CD4-positive, alpha-beta T cell treated with Interleukin-12 subunit alpha and Interleukin-12 subunit beta, for 1 hour (primary cell): Measurements from ENCODE around the gene MPHOSPH8.
"Not testable (repeated sequence)": the region's sequence is repeated elsewhere in the genome, so short reads cannot be mapped to it uniquely, and the experiment has no call there.

ENCODE experiments used
- DNase-seq: peaks from one replicate; pipeline ENCODE4 v3.0.0-alpha.2; 2020

The MPHOSPH8 gene

DNA sequence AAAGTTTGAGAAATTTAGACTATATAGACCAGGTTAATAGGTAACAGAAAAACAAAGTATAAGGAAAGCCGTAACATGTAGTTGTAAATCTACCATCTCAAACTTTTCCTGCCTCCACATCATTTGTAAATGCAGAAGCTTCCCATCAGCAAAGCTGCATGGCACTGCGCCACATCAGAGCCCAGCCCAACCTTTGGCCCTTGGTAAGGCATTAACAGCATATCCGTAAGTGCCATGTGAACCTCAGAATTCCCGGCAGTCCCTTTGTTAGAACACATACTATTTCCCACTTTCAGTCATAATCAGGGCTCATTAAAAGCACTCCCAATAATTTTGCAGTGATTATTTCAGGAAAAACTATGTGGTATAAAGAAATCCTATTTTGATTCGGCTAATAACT is 51.6 kb downstream of the MPHOSPH8 start:
- no peak for DNase-seq

DNA sequence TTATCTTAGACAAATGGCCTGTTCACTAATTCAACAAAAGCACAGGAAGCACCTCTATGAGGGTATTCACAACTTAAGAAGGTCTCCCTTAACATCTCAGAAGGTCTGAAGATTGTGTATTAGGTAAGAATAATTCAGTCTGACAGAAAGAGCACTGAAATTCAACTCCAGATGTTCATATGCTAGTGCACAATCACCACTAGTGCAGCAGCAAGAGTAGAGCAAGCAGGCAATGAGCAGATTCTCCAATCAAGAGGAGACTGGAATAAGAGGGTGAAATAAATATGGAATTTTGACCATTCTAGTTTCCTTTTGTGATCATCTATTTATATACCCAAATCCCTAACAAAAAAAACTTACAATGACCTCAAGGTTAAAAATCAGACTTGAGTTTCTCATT is 52.0 kb downstream of the MPHOSPH8 start:
- DNase-seq, result no peak

- not testable (repeated sequence) for DNase-seq
These were observed 58.0 kb downstream of the MPHOSPH8 start for GRCh38 chr13:19691447-19691846.

DNA sequence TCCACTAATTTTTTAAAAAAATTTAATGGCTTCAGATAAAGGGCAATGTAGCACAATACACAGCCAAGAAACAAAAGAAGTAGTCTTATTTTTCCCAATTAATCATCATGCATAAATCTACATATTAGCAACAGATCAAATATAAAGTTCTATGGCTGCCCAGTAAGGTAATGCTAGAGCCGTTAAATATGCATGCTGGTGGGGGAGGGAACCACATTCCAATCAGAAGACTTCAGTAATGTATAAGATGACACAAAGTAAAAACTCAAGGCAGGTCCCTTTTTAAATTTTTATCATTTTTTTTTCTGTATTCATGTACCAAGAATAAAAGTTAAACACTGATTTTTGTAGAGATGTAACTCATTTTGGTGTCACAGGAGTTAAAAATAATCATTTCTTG is 62.0 kb downstream of the MPHOSPH8 start:
- no peak for DNase-seq

GRCh38 chr13:19695829-19696228 is 62.4 kb downstream of the MPHOSPH8 start:
- DNase-seq, result no peak

DNA sequence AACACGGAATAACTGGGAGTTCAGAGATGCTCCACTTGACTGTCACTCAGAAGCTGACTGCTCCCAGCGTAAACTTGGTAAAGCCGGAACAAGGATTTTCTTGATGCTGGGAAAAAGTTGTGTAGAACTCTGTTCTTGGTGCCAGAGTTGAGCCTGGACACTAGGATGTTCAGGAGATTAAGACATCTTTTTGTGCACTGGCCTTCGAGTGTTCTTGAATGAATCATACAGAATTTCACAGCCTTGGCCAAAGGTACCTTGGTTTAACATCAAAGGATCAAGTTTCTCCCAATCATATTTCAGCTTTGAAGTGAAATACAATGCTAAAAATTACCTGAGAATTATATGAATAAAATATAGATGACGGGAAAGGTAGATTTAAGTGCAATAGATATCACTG is 67.5 kb downstream of the MPHOSPH8 start:
- DNase-seq, result not testable (repeated sequence)

DNA sequence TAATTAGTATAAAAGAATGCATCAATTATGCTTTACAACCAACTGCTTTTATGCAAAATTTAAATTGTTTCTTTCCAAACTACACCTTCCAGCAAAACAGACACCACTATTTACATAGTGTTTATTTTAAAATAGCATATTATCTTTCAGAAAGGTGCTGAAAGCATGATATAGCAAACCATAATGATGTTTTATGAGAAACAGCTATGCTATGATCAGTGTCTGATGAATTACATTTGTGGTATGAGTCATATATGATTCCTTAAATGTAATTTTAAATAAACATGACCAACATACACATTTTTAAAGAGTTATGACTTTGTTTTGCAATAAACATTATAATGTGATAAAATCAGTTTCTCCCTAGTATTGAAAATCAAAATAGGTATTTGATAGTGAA is 68.2 kb downstream of the MPHOSPH8 start:
- DNase-seq, result not testable (repeated sequence)

DNA sequence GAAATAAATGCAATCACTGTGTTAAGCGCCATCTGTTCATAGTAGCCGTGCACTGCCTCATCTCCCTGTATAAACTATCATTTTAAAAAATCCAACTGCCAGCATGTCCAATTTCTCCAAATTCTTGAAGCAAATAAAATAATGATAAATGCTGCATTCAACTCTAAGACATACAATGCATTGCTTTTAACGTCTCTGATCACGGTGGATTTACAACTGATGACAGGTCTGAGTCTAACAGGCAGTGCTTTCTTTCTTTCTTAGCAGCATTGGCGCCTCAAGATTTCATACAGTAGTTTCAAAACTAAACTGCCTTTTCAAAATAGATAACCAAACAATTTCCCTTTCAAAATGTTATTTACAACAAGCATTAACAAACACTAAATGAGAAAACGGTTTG is 70.8 kb downstream of the MPHOSPH8 start:
- DNase-seq, result not testable (repeated sequence)

- DNase-seq, result not testable (repeated sequence)
These were observed 75.6 kb downstream of the MPHOSPH8 start for GRCh38 chr13:19709039-19709438.

- DNase-seq, result not testable (repeated sequence)
These were observed 76.3 kb downstream of the MPHOSPH8 start for GRCh38 chr13:19709782-19710181.

GRCh38 chr13:19713186-19713965 is 79.9 kb downstream of the MPHOSPH8 start:
- no peak for DNase-seq

- no peak for DNase-seq
These were observed 86.6 kb downstream of the MPHOSPH8 start for GRCh38 chr13:19720039-19720438.
